Measurements from ENCODE around the gene PKIB.

PKIB gene

DNA sequence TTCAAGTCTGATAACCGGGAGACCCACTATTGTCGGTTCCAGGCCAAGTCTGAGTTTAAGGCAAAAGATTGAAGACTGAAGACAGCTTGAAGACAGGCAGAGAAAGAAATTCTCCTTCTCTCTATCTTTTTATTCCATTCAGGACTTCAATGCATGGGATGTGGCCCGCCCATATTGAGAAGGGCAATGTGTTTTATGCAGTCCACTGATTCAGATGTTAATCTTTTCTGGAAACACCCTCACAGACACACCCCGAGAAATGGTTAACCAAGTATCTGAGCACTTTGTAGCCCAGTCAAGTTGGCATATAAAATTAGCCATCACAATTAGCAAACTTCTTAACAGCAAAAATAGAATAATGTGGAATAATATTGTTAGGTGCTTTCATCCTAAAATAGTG lies 93.9 kb downstream of the PKIB start:
- in situ Hi-C loops (cut with MboI; ENCODE audit: low sequenced_read_pairs), result no loop called here

DNA sequence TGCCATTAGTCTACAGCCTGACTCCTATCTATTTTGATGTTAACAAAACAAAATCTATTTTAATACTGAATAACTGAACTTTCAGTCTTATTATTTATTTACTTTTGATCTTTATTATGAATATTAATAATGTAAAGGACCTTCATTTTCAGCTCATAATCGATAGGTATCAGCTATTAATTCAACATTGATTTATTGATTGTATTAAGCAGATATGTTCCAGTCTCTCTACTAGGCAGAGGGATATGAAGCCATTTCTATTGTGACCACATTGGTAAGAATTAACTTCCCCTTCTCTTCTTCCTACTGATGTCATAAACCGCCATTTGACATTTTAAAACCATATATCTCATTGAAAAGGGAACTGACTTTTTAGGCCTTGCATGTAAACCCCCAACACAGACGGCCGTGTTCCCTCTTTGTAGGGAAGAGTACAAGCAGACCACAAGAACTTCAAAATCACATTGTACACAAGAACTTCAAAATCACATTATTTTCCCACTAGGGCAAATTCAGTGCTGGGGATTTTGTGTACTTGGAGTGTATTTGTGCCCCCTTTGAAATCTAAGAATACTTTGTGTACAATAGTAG lies 99.8 kb downstream of the PKIB start:
- in situ Hi-C loops (cut with MboI; ENCODE audit: low sequenced_read_pairs), result no loop called here

DNA sequence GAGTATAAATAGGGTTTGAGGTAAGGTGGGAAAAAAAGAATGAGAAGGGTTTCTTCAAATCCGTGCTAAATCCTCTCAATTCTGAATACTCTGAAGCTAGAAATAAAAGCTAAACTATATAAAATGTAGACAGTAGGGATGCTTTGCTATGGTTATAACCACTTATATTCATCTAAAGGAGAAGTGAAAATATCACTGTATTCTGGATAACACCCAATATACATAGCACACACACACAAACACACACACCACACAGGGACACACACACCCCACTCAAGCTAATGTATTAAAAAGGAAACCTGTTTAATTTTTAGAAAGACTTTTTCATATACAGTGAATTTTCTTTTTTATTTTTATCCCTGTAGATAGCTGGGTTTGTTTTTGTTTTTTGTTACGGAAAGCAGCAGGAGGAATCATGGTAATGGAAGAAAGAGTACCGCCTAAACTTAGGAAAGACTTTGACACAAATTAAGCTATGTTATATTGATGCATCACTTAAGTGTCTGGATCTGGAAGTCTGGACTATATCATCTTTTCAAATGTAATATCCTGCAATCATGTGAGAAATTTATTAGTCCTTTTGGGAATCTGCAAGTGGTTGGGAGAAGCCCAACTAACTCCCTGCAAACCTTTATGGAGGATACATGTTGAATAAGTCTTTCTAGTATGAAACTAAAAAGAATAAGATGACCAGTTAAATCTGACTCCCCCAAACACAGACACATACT lies 100.9 kb downstream of the PKIB start:
- in situ Hi-C loops (cut with MboI; ENCODE audit: low sequenced_read_pairs), result no loop called here

DNA sequence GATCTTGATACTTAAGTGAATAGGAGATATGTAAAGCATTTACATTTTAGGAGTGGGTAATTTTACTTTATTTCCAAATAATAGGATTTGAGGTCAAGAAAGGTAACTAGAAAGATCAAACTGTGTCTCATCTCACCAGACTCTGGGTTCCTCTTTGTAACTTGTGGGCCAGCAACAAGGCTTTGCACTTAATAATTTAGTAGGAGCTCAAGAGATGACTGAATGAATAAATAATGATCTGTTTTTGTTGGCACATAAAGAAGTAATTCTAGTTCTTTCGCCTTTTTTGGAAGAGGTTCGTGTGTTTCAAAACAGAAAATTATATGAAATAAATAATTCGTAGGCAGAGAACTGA lies 101.9 kb downstream of the PKIB start:
- in situ Hi-C loops (cut with MboI; ENCODE audit: low sequenced_read_pairs), result no loop called here

DNA sequence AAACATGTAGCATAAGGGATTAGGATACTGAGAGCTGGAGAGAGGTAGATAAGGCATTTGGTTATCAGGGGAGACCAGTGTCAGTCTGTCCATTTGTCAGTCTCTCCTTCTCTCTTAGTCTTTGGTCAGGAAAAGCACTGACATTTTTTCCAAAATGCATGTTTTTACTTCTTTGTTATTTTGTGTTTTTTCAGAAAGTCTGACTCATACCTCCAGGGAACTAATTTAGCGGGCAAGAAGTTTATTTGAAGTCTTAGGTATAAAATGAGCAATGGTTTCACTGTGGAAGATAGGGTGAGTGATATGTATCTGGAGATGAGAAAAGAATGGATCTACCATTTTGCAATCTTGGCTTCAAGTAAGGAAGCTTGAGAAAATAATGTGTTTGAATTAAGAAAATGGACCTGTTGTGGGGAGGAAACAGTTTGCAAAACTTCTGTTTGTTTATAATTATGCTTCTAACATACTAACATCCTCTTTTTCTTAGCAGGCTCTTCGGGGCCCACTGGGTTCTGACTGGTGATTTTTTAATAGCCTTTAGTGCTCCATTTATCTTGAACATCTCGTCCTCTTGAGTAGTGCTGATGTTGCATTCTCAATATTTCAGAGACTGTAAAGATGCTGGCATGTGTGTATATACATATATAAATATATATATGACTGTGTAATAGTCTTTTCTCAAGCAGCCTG lies 102.4 kb downstream of the PKIB start:
- in situ Hi-C loops (cut with MboI; ENCODE audit: low sequenced_read_pairs), result no loop called here

DNA sequence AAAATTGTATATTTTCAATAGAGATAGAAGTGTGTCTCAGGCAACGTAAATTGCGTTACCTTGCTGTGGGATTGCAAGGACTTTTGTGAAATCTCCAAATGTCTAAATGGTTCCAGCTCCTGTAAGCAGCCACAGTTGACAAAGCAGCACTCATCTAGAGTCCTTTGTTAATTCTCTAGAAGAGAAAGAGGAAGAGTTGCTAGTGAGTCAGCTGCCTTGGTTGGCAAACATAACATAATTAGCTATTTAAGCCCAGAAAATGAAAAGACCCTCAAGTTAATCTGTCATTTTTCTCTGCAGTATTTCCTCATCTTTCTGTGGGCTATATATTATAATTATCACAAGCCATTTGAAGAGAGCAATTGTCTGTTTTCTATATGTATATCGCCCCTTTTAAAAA lies 102.9 kb downstream of the PKIB start:
- in situ Hi-C loops (cut with MboI; ENCODE audit: low sequenced_read_pairs), result no loop called here

DNA sequence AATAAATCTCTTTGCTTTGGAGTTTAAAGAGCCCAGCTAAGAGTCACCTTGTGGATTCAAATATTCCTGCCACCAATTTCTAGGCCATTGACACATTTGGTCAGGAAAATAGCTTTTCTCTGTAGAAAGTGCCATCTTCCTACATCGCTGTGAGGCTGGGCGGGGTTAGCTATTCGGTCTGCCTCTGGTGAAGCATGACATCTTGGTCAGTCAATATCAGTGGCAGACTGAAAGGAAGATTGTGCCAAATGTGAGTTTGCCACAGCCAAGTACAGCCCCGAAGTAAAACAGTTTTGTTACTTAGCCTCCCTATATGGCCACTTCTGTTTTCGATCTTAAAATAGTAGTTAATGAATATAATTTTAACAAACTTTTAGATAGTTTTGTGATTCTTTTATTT lies 103.9 kb downstream of the PKIB start:
- in situ Hi-C loops (cut with MboI; ENCODE audit: low sequenced_read_pairs), result no loop called here

DNA sequence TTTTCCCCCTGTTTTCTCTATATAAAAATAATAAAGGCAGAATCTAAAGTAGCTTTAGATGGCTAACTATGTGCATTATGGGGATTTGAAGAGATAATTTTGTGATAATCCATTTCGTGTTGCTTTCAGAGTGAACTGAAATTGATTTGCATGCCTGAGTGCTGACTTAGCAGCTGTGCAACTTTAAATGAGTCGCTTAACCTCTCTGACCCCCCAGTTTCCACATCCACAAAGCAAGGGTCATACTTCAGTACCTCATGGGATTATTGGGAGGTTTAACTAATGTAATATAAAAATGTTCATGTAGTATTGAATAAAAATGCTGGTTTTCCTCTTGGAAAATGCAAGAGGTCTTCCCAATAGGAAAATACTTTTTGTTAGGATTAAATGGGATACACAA lies 105.5 kb downstream of the PKIB start:
- in situ Hi-C loops (cut with MboI; ENCODE audit: low sequenced_read_pairs), result no loop called here

DNA sequence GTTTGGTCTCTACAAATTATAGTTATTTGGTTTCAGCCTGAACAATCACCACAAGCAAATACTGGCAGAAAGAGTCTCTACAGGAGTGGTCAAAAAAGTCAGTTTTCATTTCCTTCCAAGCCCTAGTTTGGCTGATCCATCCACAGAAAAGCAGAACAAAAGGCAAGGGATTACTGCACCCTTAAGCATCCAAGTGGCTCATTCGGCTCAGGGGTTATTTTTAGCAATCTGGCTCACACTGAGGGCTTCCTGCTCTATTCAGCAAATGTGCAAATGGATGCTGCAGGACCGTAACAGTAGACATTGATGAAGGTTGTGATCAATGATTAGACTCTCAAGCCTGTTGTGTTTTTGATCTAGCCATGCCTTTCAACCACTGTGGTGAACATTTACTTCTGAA lies 107.1 kb downstream of the PKIB start:
- in situ Hi-C loops (cut with MboI; ENCODE audit: low sequenced_read_pairs), result no loop called here

DNA sequence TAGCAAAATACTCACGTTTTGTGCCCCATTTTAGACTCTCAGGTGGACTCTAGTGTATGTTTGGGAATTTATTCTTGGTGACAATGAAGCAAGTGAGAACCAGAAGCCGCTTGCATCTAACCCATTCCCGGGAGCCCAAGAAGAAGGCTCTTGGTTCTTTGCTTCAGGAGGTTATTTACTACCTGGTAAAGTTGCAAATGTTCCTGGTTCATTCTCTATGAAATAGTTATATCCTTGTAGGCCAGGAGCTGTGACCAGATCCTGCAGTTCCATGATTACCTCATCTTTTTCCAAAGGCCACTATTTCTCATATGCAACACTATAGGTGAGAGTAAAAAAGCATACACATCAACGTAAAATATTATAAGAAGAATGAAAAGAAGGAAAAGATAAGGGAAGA lies 108.4 kb downstream of the PKIB start:
- in situ Hi-C loops (cut with MboI; ENCODE audit: low sequenced_read_pairs), result no loop called here

DNA sequence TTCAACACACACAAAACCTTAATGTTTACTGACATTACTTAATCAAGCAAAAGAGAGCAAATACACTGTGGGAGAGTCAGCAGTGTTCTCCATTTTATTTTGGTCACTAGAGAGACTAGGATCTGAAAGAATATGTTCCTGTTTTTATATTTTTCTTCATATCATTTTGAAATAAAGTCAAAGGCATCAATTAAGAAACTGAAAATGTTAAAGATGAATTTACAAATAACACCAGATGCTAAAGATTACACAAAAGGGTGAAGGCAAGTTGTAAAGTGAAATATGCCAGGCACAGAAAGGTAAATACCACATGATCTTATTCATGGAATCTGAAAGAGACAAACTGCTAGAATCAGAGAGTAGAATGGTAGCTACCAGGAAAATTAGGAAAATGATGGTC lies 109.0 kb downstream of the PKIB start:
- in situ Hi-C loops (cut with MboI; ENCODE audit: low sequenced_read_pairs), result no loop called here

DNA sequence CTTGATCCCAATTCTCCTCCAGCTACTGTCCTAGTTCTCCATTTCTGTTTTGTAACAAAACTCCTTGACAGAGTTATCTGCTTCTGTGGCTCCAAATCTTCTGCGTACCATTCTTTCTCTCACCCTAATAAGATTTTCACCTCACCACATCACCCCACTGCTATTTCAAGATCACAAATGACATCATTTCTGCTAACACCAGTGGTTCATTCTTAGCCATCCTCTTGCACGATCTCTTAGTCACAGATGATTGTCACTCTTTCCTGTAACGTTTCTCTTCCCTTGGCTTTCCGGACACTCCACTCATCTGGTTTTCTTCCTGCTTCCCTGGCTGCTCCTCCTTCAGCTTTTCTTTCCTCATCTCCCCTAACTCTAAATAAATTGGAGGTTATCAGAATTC lies 112.5 kb downstream of the PKIB start:
- in situ Hi-C loops (cut with MboI; ENCODE audit: low sequenced_read_pairs), result no loop called here

DNA sequence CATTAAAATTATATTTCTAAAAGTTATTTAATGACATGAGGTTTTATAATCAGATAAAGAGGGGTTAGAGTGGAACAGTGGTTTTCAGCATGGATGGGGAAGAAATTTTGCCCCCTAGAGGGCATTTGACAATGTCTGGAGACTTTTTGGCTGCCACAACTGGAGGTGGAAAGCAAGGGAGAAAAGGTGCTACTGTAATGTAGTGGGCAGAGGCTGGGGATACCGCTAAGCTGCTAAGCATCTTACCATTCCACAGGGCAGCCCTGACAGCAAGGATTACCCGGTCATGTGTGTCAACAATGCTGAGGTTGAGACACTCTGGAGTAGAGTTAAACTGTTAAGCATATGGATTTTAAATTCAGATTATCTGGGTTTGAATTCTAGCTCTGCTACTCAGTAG lies 116.4 kb downstream of the PKIB start:
- in situ Hi-C loops (cut with MboI; ENCODE audit: low sequenced_read_pairs), result no loop called here

DNA sequence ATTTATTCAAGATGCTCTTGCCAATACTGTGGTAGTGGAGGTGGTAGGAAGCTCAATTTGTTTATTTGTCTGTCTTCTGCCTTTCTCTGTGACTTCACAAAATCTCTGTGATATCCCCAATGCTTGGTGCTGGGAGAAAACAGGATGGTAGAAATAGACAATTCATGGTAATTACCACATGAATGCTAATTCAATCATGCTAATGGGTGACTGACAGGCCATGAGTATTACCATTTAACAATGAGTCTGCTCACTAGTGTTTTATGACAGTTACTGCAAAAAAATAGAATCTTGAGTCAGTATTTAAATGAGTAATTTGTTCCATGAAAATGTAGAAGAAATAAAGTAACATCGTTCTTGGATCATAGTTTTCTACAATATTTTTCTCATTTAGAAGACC lies 117.0 kb downstream of the PKIB start:
- in situ Hi-C loops (cut with MboI; ENCODE audit: low sequenced_read_pairs), result no loop called here

DNA sequence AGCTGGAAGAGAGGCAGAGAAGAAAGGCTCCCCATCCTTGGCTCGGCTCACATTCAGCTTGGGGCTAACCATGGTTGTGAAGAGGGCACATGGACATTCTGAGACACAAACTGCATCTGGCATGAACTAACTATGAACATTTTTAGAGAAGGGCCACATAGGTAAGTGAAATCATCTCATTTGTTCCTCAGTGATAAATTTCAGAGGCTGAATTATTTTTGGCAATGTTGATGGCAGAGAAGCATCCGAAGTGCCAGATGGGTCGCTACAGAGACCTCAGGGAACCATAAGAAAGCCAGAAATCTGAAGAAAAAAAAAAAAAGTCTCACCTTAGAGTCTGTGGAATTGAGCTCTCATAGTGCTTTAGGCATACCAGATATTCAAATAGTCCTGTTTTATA lies 120.1 kb downstream of the PKIB start:
- in situ Hi-C loops (cut with MboI; ENCODE audit: low sequenced_read_pairs), result no loop called here

DNA sequence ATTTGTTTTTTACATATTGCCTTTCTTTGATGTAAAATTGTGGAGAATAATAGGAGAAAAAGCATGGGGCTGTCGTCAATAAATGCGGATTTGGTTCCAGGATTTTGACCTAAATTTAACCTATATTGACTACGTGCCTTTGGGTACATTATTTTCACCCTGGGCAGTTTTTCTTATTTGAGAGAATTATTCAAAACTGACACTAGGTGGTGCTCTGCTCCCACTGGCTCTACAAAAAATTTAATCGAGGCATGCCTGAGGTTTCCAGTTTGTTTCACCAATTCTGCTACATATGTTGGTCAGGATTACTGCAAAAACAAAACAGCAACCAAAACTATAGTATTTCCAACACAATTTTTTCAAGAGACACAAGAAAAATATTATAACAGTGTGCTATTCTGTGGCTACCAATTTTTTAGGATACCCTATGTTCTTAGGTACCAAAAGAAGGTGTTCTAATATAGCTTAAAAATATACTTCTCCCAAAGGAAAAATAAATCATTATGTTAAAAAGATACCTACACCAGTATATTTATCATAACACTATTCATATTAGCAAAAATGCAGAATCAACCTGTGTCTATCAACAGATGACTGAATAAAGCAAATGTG lies 120.7 kb downstream of the PKIB start:
- in situ Hi-C loops (cut with MboI; ENCODE audit: low sequenced_read_pairs), result no loop called here

DNA sequence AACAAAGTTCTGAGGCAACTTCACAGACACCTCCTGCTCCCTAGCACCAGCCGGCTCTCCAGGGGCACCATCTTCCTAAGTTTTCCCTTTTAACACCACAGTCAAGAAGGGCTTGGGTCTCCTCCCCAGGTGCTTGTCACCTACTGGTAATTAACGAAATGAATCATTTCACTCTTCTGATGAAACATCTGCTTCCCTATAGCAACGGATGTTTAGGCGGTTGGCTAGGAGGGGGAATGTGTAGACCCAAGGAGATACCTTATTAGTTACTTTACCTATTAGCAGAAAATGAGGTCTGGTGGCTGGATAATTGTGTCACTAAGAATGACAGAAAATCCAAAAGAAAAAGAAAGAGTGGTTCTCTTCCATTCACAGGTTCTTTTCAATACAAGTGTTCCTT lies 123.1 kb downstream of the PKIB start:
- in situ Hi-C loops (cut with MboI; ENCODE audit: low sequenced_read_pairs), result no loop called here

DNA sequence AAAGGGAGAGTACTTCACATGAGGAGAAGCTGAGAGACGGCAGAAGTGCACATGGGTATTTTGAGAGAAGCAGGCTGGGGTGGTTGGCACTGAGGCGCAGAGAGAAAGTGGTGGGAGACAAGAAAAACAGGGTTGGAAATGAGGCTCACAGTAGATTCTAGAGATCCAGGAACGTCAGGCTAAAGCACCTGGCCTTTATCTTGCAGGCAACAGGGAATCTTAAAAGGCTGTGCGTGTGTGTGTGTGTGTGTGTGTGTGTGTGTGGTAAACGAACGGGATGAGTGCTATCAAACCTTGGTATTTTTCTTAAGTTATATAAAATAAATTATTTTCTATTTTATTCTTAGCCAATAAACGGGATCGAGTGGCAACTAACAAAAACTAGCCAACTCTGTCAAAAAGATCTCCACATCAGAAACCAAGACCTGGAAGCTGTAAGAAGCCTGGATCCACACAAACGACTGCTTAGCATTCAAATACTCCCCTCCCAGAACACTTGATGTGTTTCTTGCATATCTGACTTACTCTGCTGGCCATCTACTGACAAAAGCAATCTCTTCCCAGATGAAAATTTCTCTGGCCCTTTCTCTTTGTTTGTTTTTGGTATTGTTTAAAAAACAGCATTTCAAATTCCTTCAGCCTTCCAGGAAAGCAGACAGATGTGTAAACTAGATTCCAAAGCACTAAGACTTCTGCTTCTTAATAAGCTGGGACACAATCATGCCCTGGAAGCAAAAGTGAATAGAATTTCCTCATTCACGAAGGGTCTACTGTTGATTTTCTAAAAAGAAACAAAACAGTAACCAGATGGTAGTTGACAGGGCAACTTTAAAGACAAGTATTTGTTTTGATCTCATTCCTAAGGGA lies 124.6 kb downstream of the PKIB start:
- in situ Hi-C loops (cut with MboI; ENCODE audit: low sequenced_read_pairs), result no loop called here

DNA sequence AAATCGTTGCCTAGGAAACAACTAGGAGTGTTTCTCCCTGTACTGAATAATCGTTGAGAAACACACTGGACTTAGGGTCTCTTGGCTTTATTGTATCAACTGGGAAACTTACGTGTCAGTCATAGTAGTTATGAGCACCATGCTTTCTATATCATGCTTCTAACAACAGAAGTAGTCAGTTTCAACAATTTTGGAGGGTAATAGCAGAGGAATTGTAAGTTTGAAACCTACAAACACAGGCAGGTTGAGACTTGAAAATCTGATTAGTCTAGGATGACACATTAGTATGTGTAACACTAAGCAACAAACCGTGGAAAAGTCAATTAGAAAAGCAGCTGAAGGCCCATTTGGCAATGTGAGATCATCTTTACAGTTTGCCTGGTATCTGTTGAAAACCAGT lies 125.4 kb downstream of the PKIB start:
- in situ Hi-C loops (cut with MboI; ENCODE audit: low sequenced_read_pairs), result no loop called here

DNA sequence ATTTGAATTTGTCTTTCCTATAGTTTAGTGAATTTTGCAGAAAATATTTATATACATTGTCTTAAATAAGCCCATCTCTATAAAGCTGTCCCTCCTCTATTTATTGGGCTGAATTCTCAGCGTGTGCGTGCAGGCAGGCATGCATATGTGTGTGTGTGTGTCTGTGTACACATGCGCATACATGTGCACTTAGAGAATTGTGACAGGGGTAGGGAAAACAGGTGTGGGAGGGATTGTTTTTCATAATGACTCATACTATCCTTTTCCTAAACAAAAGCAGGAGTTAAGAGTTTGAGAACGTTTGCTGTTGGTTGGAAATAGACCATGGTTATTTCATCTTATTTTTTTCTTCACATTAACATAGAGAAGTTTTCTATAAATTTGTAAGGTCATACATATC lies 126.0 kb downstream of the PKIB start:
- in situ Hi-C loops (cut with MboI; ENCODE audit: low sequenced_read_pairs), result no loop called here

DNA sequence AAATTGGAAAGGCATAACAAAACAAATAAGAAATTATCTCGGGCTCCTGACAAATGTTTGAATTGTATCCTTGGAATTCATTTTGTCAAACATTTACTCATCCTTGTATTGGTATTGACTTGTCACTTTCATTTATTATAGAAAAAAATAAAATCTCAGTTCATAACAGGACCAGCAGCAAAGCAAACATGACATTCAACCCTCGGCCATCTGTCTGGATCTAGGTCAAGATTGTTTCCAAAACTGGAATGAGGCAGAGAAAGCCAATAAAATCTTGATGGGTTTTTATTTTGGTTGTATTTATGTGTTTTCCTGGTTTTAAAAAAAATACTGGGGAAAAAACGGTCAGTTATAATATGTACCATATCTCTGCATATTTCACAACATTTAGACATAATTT lies 126.4 kb downstream of the PKIB start:
- in situ Hi-C loops (cut with MboI; ENCODE audit: low sequenced_read_pairs), result no loop called here
